HG02588 (cell line): ENCODE data around the gene SPTBN5.

ENCODE experiments used
- ATAC-seq: cut with Tn5 transposase; IDR thresholded peaks from one replicate; pipeline ENCODE4 v1.9.1; 2021; ENCODE audit warnings: mild to moderate bottlenecking, moderate library complexity; ENCODE audit not compliant: unreplicated experiment

Gene SPTBN5

GRCh38 chr15:41893422-41894250 is at the start of gene SPTBN5:
Gene SPTBN5 (minus strand): TSS chr15:41894053. CDS start chr15:41893497, 556 bp downstream.
- ATAC-seq, result no peak

- no peak for ATAC-seq
Observed at GRCh38 chr15:41942886-41943285, 49.0 kb upstream of the SPTBN5 start.

- ATAC-seq, result no peak
Observed at GRCh38 chr15:41941644-41942415, 48.0 kb upstream of the SPTBN5 start.

- no peak for ATAC-seq
Observed at GRCh38 chr15:41940441-41940857, 46.6 kb upstream of the SPTBN5 start.

DNA sequence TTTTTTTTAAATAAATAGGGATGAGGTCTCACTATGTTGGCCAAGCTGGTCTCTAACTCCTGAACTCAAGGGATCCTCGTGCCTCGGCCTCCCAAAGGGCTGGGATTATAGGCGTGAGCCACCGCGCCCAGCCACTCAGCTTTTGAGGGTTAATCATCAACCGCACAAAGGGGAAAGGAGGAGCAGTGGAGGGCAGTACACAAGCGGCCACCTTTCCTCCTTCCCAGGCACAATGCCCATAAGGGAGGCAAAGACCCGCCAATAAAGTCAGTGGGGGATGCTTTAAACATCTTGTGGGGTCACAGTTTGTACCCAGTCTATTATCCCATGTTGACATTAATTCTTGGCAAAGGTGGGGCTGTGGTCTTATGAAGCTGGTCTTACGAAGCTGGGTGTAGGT is 46.1 kb upstream of the SPTBN5 start:
- ATAC-seq, result no peak

GRCh38 chr15:41937568-41937923 is 43.7 kb upstream of the SPTBN5 start:
- ATAC-seq, result no peak

- ATAC-seq, result no peak
Observed at GRCh38 chr15:41936649-41937567, 43.1 kb upstream of the SPTBN5 start.

DNA sequence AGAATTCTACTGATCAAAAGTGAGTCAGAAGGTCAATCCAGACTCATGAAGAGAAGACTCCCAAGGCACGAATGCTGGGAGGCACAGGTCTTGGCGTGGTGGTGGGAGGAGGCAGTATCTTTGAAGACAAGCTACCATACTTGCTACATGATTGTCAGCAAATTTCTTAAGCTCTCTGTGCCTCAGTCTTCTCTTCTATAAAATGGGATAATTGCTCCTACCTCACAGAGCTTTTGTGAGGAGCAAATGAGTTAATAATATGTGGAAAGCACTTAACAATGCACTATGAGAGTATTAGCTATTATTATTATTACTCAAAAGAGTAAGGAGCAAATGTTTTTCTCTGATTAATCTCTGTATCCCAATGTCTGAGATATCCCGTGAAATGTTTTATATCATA is 42.3 kb upstream of the SPTBN5 start:
- no peak for ATAC-seq

DNA sequence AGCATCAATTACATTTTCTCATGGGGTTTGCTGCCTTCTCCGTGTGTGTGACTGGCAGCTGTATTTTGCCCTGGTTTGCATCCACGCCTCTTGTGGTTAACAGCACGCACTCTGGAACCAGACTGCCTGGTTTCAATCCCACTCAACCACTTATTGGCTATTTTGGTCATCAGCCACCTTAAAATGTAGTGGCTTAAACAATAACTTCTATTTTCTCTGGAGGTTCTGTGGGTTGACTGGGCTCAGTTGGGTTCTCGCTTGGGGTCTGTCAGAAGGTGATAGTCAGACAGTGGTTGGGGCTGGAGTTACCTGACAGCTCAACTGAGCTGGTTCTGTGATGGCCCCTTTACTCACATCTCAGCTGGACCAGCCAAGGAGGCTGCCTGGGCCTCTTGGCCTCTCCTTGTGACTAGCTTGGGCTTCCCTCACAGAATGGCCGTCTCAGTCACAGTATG is 41.7 kb upstream of the SPTBN5 start:
- ATAC-seq, result peak; percentile 50

DNA sequence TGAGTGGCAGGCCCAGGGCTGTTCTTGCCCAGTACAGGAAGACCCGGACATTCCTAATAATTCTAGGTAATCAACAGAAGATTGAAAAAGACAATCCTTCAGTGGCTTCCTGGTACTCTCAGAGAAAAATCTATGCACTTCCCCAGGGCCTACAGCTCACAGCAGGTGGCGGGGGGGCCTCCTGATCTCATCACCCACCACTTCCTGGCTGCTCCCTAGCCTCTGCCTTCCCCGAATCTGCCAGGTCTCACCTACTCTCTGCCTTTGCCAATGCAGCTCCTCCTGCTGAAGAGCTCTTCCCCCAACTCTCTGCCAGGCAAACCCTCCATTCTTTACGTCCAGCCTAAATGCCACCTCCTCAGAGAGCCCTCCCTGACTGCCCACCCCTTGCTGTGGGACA is 41.0 kb upstream of the SPTBN5 start:
- ATAC-seq, result no peak

- no peak for ATAC-seq
Observed at GRCh38 chr15:41933771-41934170, 39.9 kb upstream of the SPTBN5 start.

DNA sequence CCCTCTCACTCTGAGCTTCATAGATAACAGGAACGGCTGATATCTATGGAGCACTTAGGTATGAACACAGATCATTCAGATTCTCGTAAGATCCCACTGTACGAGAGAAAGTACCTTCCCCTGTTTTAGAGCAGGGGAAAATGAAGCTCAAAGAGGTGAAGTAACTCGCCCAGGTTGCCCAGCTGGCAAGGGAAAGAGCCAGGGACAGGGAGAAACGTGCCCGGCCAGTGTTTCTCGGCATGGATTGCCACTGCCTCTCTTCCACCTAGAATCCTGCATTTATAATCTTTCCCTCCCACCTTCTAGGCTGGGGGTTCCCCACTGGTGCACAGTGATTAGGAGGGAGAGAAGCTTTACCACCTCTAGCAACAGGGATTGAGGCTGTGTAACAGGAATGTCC is 39.5 kb upstream of the SPTBN5 start:
- no peak for ATAC-seq

DNA sequence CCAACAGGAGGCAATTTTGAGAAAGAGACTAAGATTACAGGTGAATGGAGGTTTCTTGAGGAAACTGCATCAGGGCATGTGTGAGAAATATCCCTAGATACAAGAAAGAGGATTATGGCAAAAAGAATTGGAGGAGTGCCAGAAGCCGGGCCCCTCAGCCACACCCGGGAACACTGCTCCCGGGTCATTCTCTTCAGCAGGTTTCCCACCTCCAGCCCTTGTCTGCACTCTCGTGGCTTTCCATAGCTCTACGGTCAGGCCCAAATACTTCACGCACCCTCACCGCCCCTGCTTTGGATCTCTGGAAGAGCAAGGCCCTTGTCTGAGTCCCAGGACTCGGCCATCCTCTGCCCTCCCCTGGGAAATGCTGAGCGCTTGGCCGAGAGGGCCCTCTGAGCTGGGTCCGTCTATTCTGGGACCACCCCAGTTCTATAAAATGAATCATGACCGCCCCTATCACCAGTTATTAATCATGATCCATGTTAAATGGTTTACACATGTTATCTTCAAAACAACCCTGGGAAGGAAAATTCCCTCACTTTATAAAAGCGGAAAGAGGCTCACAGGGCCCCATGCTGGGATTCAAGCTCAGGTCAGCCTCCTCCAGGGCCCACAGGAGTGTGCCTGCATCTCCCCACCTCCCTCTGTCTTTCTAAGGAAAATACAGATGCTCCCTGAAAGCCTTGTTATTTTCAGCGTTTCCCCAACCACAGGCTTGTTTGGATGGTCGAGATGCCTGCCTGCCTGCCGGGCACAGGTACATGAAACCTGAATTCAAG is 38.8 kb upstream of the SPTBN5 start:
- ATAC-seq, result no peak

- no peak for ATAC-seq
Observed at GRCh38 chr15:41932101-41932500, 38.2 kb upstream of the SPTBN5 start.

GRCh38 chr15:41930867-41931222 is 37.0 kb upstream of the SPTBN5 start:
- no peak for ATAC-seq

- no peak for ATAC-seq
Observed at GRCh38 chr15:41930221-41930866, 36.5 kb upstream of the SPTBN5 start.

DNA sequence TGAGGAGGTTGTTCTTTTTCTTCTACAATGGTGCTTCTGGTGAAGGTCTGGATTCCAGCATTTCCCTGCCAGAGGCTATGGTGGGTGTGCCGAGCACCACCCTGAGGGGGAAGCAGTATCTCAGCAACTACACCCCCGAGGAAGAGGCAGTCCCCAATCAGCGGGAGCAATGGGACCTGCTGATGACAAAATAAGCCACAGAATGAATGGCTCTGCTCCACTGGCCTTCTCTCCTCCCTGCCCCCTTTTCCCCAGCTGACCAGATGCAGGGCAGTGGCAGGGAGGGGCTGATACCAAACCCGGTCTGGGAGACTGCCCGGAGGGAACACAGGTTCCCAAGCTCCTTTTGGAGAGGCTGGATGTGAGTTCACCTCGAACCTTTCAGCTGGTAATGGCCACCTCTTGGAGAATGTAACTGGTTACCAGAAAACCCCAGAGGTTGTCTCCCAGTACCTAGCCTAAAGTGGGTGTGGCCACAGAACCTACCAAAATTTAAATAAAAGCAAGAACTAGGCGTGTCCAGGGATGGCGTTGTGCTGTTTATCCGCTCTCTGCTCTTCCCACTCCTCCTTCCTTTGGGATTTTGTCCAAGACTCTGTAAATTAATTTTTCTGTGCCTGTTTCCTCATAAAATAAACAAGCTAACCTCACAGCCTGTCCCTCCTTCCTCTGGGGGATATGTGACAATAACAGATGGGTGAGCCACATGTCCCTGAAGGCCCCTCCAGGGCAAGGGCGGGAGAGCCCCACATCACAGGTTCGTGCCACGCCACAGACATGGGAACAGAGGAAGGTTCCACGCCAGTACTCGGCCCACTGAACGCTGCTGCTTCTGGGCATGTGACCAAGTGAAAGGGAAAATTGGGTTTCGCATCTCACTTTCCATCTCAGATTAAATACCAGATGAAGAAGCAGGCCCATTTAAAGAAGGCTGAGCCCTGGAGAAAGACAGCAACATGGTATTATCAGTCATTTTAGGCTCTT is 35.1 kb upstream of the SPTBN5 start:
- ATAC-seq, result peak; percentile 73

- ATAC-seq, result no peak
Observed at GRCh38 chr15:41928100-41928499, 34.2 kb upstream of the SPTBN5 start.

DNA sequence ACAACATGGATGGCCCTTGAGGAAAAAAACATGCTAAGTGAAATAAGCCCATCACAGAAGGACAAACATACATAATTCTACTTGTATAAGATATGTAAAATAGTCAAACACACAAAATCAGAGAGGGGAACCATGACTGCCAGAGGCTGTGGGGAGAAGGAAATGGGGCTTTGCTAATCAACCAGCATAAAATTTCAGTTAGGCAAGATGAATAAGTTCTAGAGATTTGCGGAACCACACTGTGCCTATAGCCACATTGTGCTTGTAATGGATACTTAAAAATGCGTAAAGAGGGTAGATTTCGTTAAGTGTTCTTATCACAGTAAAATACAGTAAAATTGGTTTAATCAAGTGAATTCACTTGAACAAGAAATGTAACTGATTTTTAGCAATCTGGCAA is 33.7 kb upstream of the SPTBN5 start:
- ATAC-seq, result no peak
